Right lobe of liver (tissue), 6 donors: ENCODE results near the gene DNAJC15. TPM values are rescaled to one million over a fixed set of nuclear protein-coding genes. Genes with fewer than 3 reads are reported as not detected.

ENCODE experiments used
- ATAC-seq, 4 donors: fragments of 200-7000 bp; cut with Tn5 transposase; one replicate each; pipeline ENCODE4 v1.9.1; 2020; ENCODE audit warnings: mild to moderate bottlenecking in 4 of 4, moderate library complexity in 4 of 4
- DNase-seq, 3 donors: peaks; one replicate each; pipeline ENCODE4 v3.0.0-alpha.2; 2020
- H3K27ac ChIP-seq, 3 donors: fragments of 200-600 bp; one replicate each; pipeline ENCODE4 v1.8.0; 2022
- H3K27me3 ChIP-seq, 2 donors: fragments of 200-600 bp; one replicate each; pipeline ENCODE4 v1.8.0; 2022
- H3K36me3 ChIP-seq, 4 donors: fragments of 200-600 bp; sonication (generic) in 1 of 4; one replicate each; pipeline versions ENCODE4 v1.5.1 to v1.8.0; 2017 to 2022; ENCODE audit warnings: control low read depth in 1 of 4
- H3K4me1 ChIP-seq, 4 donors: fragments of 200-600 bp; sonication (generic) in 1 of 4; one replicate each; pipeline versions ENCODE4 v1.5.1 to v1.8.0; 2017 to 2022; ENCODE audit warnings: control low read depth in 1 of 4
- H3K4me3 ChIP-seq, 3 donors: fragments of 200-600 bp; one replicate each; pipeline ENCODE4 v1.8.0; 2022
- H3K9me3 ChIP-seq, 4 donors: fragments of 200-600 bp; sonication (generic) in 1 of 4; one replicate each; pipeline versions ENCODE4 v1.5.1 to v1.8.0; 2017 to 2022; ENCODE audit warnings: control low read depth in 1 of 4
- CTCF ChIP-seq, 4 donors: fragments of 200-600 bp in 3 of 4; fragments of 450-650 bp in 1 of 4; IDR thresholded peaks; one replicate each; pipeline versions ENCODE4 v1.5.1 to v1.8.0; 2016 to 2022; ENCODE audit warnings: antibody characterized with exemption in 4 of 4, mild to moderate bottlenecking in 2 of 4
- POLR2A ChIP-seq: fragments of 450-650 bp; IDR thresholded peaks from one replicate; pipeline ENCODE4 v1.6.1; 2017; ENCODE audit warnings: antibody characterized with exemption, mild to moderate bottlenecking
- WGBS: methylation state at CpG from one replicate; pipeline ENCODE4 v1.1.6; 2018; ENCODE audit warnings: low coverage, low lambda C conversion rate; ENCODE audit not compliant: insufficient coverage; ENCODE audit errors: missing lambda C conversion rate; 5-methylcytosine and 5-hydroxymethylcytosine counted together
- intact Hi-C, 2 donors: fragments of 100-400 bp; cut with DNase I; formaldehyde crosslinking; loops; one replicate each; pipeline versions ENCODE4 v1.11.2 to v1.14.1; 2022
- total RNA-seq, 6 experiments: library from RNA; depleted of rRNA in 2 of 6; stranded (reverse); fragments of >200 nt in 2 of 6; fragmentation: NEBNext Ultra II Directional in 3 of 6; extraction: Animal tissue kit (Norgen Biotek cat#: 25700) in 3 of 6; gene quantifications; one replicate each; pipeline versions ENCODE4 v1.1.0 to v1.2.4, GENCODE V29; 2016 to 2023
- donor health status: DM: no; HTN: yes; CAD: no.
- donor health status: DM: no; HTN: no; CAD: no.
- donor health status: DM: no; HTN: no; CAD: no.
- donor health status: DM: no; HTN: yes; CAD: no.
- donor health status: DM: no; HTN: yes; CAD: no.

DNAJC15 gene
- total RNA-seq, 6 experiments from 2014 or later = 4.1 to 9.4 (median 6.9) TPM

GRCh38 chr13:43141685-43142084, 118.3 kb downstream of the DNAJC15 start:
- DNase-seq = no peak
- no peak overlapping the region for H3K27ac ChIP-seq
- H3K27me3 ChIP-seq = no peaks in the 10 kb centered on the region
- intact Hi-C loops = no loop called here
- no peak for ATAC-seq
- no peak overlapping the region for H3K4me3 ChIP-seq
- H3K9me3 ChIP-seq = no peaks in the 10 kb centered on the region
- H3K4me1 ChIP-seq = no peaks in the 10 kb centered on the region
- H3K36me3 ChIP-seq = no peaks in the 10 kb centered on the region
- 51% methylated on average over 4 of the region's 4 CpGs for WGBS
- no peak for TF ChIP-seq CTCF (IDR thresholded peaks at IDR 0.05)
- no peak for TF ChIP-seq POLR2A

- H3K9me3 ChIP-seq = no peaks in the 10 kb centered on the region
- no peak for ATAC-seq
- H3K36me3 ChIP-seq = no peaks in the 10 kb centered on the region
- TF ChIP-seq POLR2A = no peak
- no peak for TF ChIP-seq CTCF (IDR thresholded peaks at IDR 0.05)
- DNase-seq = no peak
- no peaks in the 10 kb centered on the region for H3K4me1 ChIP-seq
- no peak overlapping the region for H3K27ac ChIP-seq
- no peaks in the 10 kb centered on the region for H3K27me3 ChIP-seq
- intact Hi-C loops = no loop called here
- WGBS = 48% methylated on average over 3 of the region's 3 CpGs
- no peak overlapping the region for H3K4me3 ChIP-seq
These were observed 120.2 kb downstream of the DNAJC15 start for GRCh38 chr13:43143591-43143990.

- H3K27ac ChIP-seq = no peak overlapping the region
These were observed 122.3 kb downstream of the DNAJC15 start for GRCh38 chr13:43145534-43146196.

DNA sequence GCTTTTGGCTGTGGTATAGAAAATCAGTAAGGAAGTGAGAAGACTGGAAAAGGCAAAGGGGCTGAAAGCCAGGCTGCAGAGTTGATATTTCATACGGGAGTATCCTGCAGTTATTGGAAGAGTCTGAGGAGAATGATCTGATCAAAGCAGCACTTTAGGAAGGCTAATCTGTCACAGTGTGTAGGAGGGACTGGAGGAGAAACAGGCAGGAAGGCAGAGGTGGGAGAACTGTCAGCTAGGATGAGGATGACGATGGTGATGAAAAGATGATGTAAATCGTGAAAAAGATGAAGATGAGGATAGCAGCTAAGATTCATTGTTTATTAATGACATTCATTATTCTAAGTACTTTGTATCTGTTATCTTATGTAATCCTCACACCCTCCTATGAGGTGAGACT, 123.0 kb downstream of the DNAJC15 start:
- Histone ChIP-seq H3K27ac (no peak overlapping the region), H3K9me3 (no peaks in the 10 kb centered on the region), H3K27me3 (no peaks in the 10 kb centered on the region), H3K4me1 (no peaks in the 10 kb centered on the region), H3K4me3 (no peak overlapping the region), H3K36me3 (no peaks in the 10 kb centered on the region)
- DNase-seq (no peak), ATAC-seq (no peak)
- TF ChIP-seq POLR2A = no peak
- TF ChIP-seq CTCF (IDR thresholded peaks at IDR 0.05) = no peak
- 56% methylated on average over 3 of the region's 3 CpGs for WGBS
- intact Hi-C loops = no loop called here

More at GRCh38 chr13:43145534-43146196, 122.3 kb downstream of the DNAJC15 start:
- Histone ChIP-seq H3K36me3 (no peaks in the 10 kb centered on the region), H3K27me3 (no peaks in the 10 kb centered on the region), H3K4me1 (no peaks in the 10 kb centered on the region), H3K4me3 (no peak overlapping the region), H3K9me3 (no peaks in the 10 kb centered on the region)
- TF ChIP-seq CTCF (IDR thresholded peaks at IDR 0.05) (no peak), POLR2A (no peak)
- intact Hi-C loops = no loop called here
- 42% methylated on average over 7 of the region's 8 CpGs for WGBS
- no peak for ATAC-seq
- no peak for DNase-seq
